Stimulated activated CD8-positive, alpha-beta memory T cell treated with anti-CD3 and anti-CD28 coated beads, Interleukin-4, amount 100 ng/mL, for 1 hour (primary cell): Measurements from ENCODE around the gene YPEL1.
"Not testable (repeated sequence)": the region's sequence is repeated elsewhere in the genome, so short reads cannot be mapped to it uniquely, and the experiment has no call there.

Experiments used
- DNase-seq, 2 donors: peaks; one replicate each; pipeline ENCODE4 v3.0.0-alpha.2; 2020; ENCODE audit warnings: low read depth in 2 of 2, low spot score in 1 of 2

YPEL1 gene

DNA sequence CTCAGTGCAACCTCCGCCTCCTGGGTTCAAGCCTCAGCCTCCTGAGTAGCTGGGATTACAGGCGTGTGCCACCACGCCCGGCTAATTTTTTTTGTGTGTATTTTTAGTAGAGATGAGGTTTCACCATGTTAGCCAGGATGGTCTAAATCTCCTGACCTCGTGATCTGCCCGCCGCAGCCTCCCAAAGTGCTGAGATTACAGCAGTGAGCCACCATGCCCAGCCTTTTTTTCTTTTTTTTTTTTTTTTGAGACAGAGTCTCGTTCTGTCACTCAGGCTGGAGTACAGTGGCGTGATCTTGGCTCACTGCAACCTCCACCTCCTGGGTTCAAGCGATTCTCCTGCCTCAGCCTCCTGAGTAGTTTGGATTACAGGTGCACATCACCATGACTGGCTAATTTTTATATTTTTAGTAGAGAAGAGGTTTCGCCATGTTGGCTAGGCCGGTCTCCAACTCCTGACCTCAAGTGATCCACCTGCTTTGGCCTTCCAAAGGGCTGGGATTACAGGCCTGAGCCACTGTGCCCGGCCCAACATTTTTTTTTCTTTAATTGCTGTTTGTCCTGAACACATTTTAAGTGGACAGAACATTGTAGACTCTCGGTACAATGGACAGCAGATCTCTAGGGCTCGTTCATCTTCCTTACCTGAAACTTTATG lies 14.3 kb downstream of the YPEL1 start:
- not testable (repeated sequence) for DNase-seq

GRCh38 chr22:21720191-21720859 lies 15.3 kb downstream of the YPEL1 start:
- not testable (repeated sequence) for DNase-seq

- DNase-seq: no peak
Observed at GRCh38 chr22:21719024-21719423, 16.6 kb downstream of the YPEL1 start.

GRCh38 chr22:21718499-21718898 lies 17.1 kb downstream of the YPEL1 start:
- no peak for DNase-seq

DNA sequence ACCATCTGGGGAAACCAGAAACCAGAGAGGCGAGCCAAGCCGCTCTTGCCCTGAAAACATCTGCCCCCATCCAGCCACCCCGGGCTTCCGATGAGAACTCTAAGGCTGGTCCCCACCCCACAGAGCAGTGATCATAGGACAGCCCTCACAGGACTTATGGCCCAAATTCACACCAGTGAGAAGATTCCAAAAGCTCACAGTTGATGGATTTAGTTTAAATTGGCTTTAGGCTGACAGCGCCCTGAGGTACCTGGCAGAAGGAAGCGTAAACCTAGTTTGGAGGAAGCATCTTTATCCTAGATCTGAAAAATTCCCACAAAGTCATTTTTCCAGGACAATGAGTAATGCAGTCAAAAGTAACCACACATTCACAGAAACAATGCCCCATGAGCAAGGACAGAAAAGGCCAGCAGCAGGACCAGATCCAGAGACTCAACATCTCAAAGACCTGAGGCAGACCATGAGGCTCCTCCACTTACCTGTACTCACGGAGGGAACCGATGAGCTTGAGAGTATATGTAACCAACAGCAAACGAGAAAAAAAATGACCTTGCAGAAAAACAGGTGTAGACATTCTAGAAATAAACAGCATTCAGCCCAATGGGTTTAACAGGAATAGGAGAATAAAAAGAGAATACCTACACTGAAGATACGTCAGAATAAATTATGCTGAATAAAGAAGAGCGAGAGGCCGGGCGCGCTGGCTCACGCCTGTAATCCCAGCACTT lies 19.0 kb downstream of the YPEL1 start:
- DNase-seq: not testable (repeated sequence)

- no peak for DNase-seq
Observed at GRCh38 chr22:21714786-21715185, 20.8 kb downstream of the YPEL1 start.

GRCh38 chr22:21714059-21714770 lies 21.4 kb downstream of the YPEL1 start:
- DNase-seq: no peak

GRCh38 chr22:21713428-21714058 lies 22.1 kb downstream of the YPEL1 start:
- DNase-seq: no peak

- peak in 1 of 2 donors; percentile 24 for DNase-seq
Observed at GRCh38 chr22:21712751-21713427, 22.7 kb downstream of the YPEL1 start.

- DNase-seq: no peak
Observed at GRCh38 chr22:21711851-21712250, 23.7 kb downstream of the YPEL1 start.

GRCh38 chr22:21710156-21710555 lies 25.4 kb downstream of the YPEL1 start:
- no peak for DNase-seq

GRCh38 chr22:21709688-21710087 lies 25.9 kb downstream of the YPEL1 start:
- no peak for DNase-seq

- DNase-seq: no peak
Observed at GRCh38 chr22:21708960-21709359, 26.6 kb downstream of the YPEL1 start.

- DNase-seq: no peak
Observed at GRCh38 chr22:21707677-21708076, 27.9 kb downstream of the YPEL1 start.

DNA sequence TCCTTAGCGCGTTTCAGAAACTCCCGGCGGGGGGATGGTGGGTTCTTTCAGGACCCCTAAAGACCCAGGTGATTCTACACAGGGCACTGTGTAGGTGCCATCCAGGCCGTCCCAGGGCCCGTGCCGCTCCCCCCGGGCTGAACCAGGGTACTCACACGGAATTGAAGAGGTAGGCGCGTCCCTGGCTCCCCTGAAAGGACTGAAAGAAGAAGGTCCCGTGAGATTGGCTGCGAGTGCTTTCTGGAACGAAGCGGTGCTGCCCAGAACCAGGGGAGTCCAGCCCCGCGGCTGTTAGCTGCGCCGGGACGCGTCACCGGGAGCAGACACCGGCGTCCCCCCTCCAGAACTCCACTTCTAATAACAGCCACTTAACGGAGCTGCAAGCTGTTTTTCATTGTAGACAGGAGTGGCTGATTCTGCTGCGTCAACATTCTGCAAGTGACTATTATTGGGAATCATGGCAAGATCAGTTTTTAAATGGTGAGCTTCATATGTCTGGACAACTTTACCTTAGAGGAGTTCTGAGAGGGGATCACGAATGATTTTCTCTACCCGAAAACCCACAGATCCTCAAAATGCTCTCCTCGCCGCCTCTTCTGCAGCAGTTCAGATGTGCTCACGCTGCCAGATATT lies 31.8 kb downstream of the YPEL1 start:
- no peak for DNase-seq

GRCh38 chr22:21702700-21703683 lies 32.6 kb downstream of the YPEL1 start:
- no peak for DNase-seq

- DNase-seq: no peak
Observed at GRCh38 chr22:21702094-21702493, 33.5 kb downstream of the YPEL1 start.

- DNase-seq: no peak
Observed at GRCh38 chr22:21701384-21701971, 34.1 kb downstream of the YPEL1 start.
